Activated gamma-delta T cell treated with anti-CD3 and anti-CD28 coated beads, Interleukin-2, amount 50 U/mL, for 16 hours (primary cell): ENCODE data around the gene ALDH3A2.

Experiments
- DNase-seq: peaks from one replicate; pipeline ENCODE4 v3.0.0-alpha.2; 2020; ENCODE audit warnings: low read depth

The ALDH3A2 gene

GRCh38 chr17:19648475-19649273 is at the start of gene ALDH3A2:
TSS of gene ALDH3A2 (plus strand) at chr17:19648751. CDS start at chr17:19648972, 221 bp downstream.
- DNase-seq, result peak; percentile 90

- no peak for DNase-seq
These were observed 38.2 kb upstream of the ALDH3A2 start for GRCh38 chr17:19610311-19610710.

- DNase-seq, result no peak
These were observed 37.7 kb upstream of the ALDH3A2 start for GRCh38 chr17:19610879-19611278.

GRCh38 chr17:19613979-19614378 is 34.6 kb upstream of the ALDH3A2 start:
- DNase-seq, result no peak

- DNase-seq, result no peak
These were observed 33.7 kb upstream of the ALDH3A2 start for GRCh38 chr17:19614900-19615299.

GRCh38 chr17:19618015-19618414 is 30.5 kb upstream of the ALDH3A2 start:
- DNase-seq, result no peak

- DNase-seq, result no peak
These were observed 28.7 kb upstream of the ALDH3A2 start for GRCh38 chr17:19619705-19620325.

- DNase-seq, result no peak
These were observed 26.9 kb upstream of the ALDH3A2 start for GRCh38 chr17:19621697-19622096.

- no peak for DNase-seq
These were observed 22.5 kb upstream of the ALDH3A2 start for GRCh38 chr17:19626079-19626478.

- no peak for DNase-seq
These were observed 19.1 kb upstream of the ALDH3A2 start for GRCh38 chr17:19629449-19629848.

GRCh38 chr17:19630035-19630434 is 18.5 kb upstream of the ALDH3A2 start:
- DNase-seq, result no peak

GRCh38 chr17:19630661-19631060 is 17.9 kb upstream of the ALDH3A2 start:
- DNase-seq, result no peak

GRCh38 chr17:19631905-19632304 is 16.6 kb upstream of the ALDH3A2 start:
- DNase-seq, result no peak

GRCh38 chr17:19641687-19642372 is 6.7 kb upstream of the ALDH3A2 start:
- DNase-seq, result no peak

- DNase-seq, result no peak
These were observed 6.1 kb upstream of the ALDH3A2 start for GRCh38 chr17:19642373-19642893.

- DNase-seq, result no peak
These were observed 3.9 kb upstream of the ALDH3A2 start for GRCh38 chr17:19644493-19645210.

- DNase-seq, result no peak
These were observed 2.8 kb upstream of the ALDH3A2 start for GRCh38 chr17:19645734-19646201.

GRCh38 chr17:19646788-19647696 is 1.5 kb upstream of the ALDH3A2 start:
- DNase-seq, result no peak

- DNase-seq, result peak; percentile 9
These were observed 665 bp upstream of the ALDH3A2 start for GRCh38 chr17:19647697-19648474.

GRCh38 chr17:19649274-19649541 is 657 bp downstream of the ALDH3A2 start:
- DNase-seq, result no peak
